ENCODE results near the gene GALNT16.
"Not testable (repeated sequence)": the region's sequence is repeated elsewhere in the genome, so short reads cannot be mapped to it uniquely, and the experiment has no call there.

GALNT16 gene

DNA sequence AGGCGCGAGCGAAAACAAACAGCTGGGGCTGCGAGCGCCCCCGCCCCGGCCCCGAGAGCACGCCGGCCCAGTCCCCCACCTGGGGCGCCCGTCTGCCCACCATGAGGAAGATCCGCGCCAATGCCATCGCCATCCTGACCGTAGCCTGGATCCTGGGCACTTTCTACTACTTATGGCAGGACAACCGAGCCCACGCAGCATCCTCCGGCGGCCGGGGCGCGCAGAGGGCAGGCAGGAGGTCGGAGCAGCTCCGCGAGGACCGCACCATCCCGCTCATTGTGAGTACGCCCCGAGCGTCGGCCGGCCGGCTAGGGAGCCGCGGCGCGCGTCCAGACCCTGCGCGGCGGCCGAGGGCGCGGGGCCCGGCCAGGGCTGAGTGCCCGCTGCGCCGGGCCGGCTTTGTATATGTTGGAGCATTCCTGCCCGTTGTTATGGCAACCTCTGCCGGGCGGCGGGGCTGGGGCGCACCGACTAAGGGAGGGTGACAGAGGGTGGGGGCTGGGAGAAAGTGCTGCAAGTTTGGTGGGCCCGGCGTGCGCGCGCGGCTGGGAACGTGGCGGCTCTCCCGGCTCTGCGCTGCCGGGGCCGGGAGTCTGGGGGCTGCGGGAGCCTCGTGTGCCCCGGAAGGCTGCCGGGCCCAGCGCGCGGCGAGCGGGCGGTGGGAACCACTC, 367 bp downstream of the GALNT16 start:
- no peak for DNase-seq (ENCODE audit: low spot score)

DNA sequence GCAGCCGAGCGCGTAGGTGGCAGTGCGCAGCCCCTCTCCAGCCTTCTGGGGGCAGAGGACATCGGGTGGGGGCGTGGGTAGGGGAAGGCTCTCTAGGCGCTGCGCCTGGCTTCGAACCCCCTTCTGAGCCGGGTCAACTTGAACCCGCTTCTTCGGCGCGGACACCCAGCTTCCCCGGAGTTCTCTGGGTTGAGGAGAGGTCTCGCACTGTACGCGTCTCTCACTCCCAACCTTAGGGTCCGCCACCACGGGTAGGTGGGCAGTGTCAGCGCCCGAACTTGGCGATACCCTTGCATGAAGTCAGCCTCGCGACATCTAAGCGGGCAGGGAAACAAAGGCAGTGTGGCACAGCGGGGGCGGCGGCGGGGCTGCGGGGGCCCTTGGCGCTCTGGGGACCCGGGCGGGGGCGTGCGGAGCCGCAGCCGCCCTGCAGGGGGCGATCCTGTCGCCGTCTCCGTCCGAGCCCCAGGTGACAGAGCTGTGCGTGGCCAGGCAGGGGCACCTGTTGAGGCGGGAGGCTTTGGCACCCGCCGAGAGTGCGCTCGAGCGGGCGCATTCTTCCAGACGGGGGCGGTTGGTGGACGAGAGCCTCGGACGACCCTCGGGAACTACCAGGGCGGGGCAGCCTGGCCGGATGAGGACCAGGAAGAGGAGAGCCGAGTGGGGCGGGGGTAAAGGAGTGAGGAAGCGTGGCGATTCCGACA, 1.1 kb downstream of the GALNT16 start:
- no peak for DNase-seq (ENCODE audit: low spot score)

DNA sequence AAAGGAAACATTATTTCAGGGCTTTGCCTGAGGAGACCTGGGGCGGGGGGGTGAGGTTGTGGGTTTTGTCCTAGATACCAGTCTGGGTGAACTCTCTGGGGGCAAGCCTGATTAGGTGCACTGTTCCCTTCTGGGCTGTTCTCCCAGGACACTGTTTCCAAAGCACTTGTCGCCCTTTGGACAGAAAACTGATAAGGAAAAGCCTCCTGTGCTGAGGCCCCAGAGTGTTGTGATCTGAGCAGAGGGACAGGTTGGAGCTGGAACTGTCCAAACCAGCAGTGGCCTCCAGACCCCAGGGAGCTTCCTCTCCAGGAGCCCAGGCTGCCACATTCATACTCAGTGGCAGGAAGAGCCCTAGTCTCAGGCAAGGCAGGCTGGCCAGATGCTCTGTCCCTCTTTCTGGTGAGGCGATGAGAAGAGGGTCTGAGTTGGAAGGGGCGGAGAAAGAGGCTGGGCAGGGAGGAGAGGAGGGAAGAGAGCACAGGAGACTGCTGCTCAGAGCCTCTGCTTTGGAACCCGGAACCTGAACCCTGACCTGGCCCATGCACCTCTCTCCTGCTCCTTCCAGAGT, 1.9 kb downstream of the GALNT16 start:
- no peak for DNase-seq (ENCODE audit: low spot score)

DNA sequence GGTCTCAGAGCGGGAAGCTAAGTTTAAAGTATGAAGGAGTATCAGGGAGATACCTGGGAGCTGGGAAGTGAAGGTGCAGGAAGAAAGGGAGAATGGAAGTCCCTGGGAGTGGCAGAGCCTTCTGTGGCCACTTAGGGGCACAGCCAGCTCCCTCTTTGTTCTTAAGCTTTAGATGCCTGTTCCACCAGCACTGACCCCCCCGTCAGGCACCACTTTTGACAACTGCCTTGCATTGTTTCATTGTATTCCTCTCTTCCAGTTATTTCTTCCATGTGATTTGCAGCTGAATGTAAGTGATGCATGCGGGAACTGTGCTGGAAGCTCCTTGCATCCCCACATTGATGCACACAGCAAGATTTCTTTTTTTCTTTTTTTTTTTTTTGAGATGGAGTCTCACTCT, 2.6 kb downstream of the GALNT16 start:
- peak; percentile 61 for DNase-seq (ENCODE audit: low spot score)

DNA sequence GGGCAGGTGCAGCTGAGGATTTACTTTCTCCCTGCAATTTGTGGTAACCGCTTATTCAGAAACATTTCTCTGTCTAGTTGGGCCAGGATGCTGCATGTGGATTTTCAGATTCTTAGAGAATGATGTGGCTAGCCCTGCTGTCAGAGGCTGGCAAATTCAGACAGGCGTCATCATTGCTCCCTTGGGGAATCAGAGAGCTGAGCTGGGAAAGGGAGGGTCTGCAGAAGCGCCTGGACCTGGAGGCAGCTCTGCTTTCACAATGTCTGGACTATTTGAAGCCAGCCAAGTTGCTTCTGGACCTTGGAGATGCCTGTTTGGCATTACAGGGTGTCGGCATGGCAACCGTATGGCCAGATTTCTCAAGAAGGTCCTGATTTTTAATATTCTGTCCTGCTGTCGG, 3.4 kb downstream of the GALNT16 start:
- peak; percentile 36 for DNase-seq (ENCODE audit: low spot score)

DNA sequence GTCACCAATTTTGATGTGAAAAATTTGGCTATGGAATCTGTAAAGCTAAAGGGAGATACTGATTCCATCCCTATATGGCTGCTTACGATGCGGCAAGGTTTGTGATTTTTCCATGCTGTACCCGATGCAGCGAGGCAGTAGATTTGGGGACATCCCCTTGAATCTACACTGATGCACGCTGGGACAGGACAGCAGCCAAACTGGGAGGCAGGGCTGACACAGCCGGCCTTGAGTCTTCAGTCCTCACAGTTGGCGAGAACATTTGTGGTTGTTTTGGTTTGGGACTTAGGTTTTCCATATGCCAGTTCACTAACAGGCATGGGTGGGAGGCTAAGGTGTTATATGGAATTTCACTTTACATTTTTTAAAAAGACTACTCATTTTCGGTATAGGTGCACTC, 3.8 kb downstream of the GALNT16 start:
- peak; percentile 31 for DNase-seq (ENCODE audit: low spot score)

DNA sequence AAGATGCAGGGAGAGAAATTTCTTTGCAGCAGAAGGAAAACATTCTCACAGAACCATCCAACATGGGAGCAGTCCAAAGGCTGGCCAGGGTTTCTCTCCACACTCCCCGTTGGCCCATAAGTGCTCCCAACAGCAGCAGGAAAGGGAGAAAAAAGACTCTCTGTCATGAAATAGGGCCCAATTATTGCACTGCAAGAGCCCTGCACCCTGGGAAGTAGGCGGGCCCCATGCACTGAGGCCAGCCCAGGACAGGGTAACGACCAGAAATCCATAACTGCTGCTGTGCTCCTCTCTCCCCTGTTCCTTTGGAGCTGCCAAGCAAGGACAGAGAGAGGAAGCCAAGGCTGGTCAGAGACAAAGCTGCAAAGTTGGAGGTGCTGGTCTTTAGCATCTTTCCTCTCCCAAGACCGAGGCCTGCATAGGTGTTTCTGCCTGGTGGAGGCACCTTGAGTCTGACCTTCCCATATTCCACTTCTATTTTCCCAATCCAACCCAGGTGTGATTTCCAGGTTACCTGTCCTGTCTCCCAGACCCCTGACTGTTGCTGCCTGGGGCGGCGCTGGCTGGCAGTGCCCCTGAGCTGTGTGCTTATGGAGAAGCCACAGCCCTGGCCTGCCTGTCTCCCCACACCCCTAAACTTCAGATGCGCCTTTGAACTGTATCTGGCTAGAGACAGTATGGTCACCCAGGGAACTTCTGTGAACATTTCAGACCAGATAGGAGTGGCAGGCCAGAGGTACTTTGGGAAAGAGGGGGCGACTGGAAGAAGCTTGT, 6.8 kb downstream of the GALNT16 start:
- DNase-seq (ENCODE audit: low spot score), result no peak

DNA sequence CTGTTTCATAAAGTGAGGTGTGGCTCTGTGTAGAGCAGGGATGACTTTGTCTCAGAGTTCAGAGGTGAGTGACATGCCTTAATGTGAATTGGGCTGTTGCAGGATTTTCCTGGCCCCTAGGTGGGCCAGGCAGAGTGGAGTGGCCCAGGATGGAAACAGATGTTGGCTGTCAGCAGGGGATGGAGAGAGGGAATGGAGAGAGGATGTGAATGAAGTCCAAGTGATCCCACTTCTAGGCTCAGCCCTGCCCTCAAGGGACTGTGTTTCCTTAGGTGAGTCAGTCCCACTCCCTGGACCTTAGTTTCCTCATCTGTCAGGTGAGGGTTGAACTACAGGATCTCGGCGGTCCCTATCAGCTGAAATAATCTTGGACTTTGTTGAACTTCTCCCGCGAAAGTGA, 7.5 kb downstream of the GALNT16 start:
- DNase-seq (ENCODE audit: low spot score), result no peak

DNA sequence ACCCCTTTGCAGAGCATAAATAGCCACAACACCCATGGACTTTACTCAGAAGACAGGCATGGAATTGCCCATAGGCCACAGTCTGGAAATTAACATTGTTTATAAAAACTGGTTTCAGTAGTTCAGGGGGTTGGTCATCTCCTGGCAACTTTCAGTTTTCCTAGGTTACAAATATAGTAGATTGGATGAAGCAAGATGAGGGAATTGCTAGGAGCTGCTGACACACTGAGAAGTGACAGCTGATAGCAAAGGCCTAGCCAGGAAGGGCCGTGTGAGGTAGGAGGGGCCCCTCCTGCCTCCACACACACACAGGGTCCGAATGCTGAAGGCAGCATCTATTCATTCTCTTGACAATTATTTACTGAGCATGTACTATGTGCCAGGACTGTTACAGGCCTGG, 8.3 kb downstream of the GALNT16 start:
- DNase-seq (ENCODE audit: low spot score), result no peak

DNA sequence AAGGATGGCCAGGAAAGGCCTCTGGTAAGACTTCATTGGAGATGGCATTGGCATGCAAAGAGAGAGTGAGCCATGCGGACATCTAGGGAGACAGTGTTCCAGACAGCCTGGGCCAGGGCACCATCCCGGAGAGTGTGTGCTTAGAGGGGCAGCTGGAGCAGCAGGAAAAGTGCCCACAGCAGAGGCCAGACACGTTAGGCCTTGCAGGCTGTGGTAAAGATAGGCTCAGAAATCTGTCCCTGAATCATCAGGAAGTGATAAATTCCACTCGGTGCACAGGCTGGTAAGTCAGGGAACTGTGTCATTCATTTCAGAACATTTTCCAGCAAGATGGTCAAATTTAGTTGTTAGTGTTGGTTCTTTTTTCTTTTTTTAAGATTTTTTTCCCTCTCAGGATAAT, 8.8 kb downstream of the GALNT16 start:
- DNase-seq (ENCODE audit: low spot score), result no peak

DNA sequence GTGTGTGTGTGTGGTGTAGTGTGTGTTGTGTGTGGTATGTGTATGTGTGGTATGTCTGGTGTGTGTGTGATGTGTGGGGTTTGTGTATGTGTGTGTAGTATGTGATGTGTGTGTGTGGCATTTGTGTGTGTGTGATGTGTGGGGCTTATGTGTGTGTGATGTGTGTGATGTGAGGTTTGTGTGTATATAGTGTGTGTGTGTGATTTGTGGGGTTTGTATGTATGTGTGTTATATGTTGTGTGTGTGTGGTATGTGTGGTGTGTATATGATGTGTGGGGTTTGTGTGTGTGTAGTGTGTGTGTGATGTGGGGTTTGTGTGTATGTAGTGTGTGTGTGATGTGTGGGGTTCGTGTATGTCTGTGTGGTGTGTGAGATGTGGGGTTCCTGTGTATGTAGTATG, 9.4 kb downstream of the GALNT16 start:
- no peak for DNase-seq (ENCODE audit: low spot score)

DNA sequence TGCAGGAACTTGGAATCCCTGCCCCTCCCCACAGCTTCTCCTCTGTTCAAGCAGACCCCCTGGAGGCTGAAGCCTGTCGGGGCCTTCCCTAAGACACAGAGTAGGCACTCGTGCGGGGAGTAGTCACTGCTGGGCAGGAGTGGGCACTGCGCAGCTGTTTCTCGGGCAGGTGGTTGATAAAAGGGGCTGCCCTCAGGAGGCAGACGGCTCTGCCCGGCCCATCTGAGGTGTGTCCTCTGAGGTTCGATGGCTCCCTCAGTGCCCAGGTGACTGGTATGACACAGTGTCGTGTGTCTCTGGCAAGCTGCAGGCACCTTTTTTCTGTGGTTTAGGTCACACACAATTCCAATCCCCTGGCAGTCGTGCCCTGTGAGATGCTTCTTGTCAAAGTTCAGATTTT, 10.1 kb downstream of the GALNT16 start:
- DNase-seq (ENCODE audit: low spot score), result no peak

DNA sequence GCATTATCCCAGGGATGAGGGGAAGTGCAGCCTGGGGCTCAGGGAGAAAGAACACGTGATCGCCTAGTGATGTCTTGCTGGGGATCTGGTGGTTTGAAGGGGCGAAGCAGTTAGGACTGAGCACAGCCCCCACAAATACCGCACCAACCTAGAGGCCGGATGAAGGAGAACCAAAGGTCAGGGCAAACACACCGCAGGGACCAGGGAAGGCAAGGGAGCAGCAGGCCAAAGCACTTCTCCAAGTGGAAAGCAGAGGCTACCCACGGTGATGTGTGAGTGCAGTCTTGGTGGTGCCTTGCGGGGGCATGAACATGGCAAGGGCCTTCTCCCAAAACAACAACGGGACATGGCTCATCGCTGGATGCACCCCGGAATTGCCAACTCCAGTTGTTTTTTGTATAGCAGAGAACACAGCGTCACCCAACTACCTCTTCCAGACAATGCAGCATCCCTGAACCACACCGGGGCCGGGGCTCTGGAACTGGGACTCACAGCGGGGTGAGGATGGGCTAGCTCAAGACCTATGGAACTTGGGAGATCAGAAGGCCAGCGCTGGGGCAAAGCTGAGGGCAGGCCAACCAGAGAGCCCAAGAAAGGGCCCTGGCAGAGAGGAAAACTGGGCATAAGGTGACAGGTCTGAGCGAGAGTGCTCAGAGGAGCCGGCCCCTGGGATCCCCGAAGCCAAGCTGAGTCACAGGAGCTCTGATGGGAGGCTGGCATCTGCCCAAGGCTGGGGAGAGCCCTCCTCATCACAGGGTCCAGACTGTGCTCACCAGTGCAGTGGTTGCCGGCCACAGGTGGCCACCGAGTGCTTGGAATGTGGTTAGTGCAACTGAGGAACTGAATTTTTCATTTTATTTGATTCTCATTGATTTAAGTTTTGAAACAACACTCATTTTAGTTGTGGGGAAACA, 11.1 kb downstream of the GALNT16 start:
- no peak for DNase-seq (ENCODE audit: low spot score)

DNA sequence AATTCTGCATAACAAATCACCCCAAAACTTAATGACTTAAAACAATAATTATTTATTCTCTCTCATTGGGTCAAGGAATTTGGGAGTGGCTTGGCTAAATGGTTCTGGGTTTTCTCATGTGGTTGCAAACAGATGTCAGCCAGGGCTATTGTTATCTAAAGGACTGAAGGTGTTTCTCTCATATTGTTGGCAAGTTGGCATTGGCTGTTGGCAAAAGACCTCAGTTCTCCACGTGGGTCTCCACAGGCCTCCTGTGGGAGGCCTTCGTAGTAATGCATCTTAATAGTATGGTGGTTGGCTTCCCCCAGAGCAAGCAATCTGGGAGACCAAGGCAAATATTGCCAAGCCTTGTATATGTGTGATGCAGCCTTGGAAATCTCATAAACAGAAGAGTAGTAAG, 14.4 kb downstream of the GALNT16 start:
- DNase-seq (ENCODE audit: low spot score), result no peak

DNA sequence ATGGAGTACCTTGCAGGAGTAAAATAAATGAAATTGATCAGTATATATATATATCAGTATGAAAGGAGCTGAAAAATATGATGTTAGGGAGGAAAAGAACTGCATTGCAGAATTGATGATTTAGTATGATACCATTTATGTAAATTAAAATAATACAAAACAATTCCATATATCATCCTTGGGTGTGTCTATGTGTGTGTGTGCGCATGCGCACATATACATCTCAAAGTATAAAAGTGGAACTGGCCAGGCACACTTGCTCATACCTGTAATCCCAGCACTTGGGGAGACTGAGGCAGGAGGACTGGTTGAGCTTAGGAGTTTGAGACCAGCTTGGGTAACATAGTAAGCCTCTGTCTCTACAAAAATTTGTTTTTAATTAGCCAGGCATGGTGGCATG, 15.4 kb downstream of the GALNT16 start:
- no peak for DNase-seq (ENCODE audit: low spot score)

DNA sequence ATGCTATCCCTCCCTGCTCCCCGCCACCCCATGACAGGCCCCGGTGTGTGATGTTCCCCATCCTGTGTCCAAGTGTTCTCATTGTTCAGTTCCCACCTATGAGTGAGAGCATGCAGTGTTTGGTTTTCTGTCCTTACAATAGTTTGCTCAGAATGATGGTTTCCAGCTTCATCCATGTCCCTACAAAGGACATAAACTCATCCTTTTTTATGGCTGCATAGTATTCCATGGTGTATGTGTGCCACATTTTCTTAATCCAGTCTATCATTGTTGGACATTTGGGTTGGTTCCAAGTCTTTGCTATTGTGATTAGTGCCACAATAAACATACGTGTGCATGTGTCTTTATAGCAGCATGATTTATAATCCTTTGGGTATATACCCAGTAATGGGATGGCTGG, 17.4 kb downstream of the GALNT16 start:
- not testable (repeated sequence) for DNase-seq (ENCODE audit: low spot score)

DNA sequence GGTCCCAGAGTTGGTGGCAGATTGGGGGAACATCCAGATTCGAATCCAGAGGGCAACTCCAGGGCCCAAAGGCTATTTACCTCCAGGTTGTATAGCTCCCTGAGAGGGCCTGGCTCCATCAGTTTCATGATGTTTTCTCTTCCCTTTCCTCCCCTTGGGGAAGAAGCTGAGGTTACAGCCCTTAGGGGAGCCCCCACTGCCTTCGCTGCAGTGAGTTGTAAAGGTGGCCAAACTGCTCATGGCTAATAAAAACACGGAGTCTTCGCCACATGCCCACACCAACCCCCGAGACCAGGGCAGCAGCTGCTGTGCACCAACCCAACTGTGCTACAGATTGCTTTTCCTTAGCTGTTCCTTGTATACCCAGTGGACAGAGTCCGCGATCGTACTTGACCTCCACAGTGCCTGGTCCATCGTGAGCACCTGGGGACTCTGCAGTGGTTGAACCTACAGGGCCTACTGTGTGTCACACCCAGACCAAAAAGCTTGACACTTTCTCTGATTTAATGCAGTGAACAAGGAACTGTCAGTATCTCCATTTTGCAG, 20.9 kb downstream of the GALNT16 start:
- no peak for DNase-seq (ENCODE audit: low spot score)

DNA sequence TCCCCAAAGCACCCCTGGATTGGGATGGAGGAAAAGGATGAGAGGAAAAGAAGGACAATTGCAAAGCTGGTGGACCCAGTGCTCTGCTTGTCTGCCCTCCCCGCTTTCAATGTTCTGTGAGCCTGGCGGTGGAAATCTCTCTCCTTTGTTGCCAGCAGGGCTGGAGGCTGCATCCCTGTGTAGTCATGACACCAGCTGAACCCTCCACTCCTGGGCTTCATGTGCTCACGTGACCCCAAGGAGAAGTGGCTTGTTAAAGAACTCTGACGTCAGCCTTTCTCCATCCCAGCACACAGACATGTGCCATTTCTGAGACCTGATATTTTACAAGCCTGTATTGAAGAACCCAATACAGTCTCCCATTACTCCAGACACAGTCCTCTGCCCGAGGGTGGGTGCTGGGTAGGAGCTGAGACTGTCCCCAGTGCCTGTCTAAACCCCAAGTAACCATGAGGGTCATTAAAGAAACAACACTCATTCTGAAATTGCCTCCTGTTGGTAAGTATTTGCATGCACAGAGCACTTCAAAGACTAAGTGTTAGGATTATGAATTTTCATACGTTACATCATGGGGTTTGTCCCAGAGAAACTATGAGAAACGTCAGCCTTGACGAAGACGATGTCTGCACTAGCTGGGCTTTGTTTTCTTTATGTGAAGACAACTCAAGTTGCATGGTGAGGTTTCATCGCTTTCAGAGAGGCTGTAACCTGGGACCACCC, 21.7 kb downstream of the GALNT16 start:
- no peak for DNase-seq (ENCODE audit: low spot score)

DNA sequence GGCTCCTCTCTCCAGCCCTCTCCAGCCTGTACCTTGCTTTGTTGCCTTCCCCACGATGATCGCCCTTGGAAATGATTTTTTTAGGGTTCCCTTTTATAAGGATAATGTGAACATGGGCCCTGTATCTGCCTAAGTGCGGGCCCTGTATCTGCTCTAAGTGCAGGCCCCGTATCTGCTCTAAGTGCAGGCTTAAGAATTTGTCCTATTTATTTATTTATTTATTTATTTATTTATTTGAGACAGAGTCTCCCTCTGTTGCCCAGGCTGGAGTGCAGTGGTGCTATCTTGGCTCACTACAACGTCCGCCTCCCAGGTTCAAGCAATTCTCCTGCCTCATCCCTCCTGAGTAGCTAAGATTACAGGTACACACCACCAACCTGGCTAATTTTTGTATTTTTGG, 22.5 kb downstream of the GALNT16 start:
- no peak for DNase-seq (ENCODE audit: low spot score)

DNA sequence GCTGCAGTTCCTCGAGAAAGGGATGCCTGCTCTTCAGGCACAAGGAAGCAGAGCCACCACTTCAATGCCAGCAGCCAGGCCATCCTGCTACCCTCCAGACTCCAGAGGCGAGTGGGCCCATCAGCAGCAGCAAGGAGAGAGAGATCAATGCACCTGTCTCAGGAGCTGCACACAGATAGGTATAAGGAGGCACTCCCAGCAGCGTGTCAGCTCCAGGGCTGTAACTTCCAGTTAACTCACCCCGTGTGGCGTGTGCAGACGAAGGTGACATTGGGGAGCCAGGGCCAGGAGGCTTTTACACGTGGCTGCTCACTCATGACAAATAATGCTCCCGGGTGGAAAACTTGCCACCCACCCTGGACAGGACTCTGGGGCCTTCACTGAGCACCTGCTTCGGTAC, 24.2 kb downstream of the GALNT16 start:
- DNase-seq (ENCODE audit: low spot score), result no peak
